Effector CD8-positive, alpha-beta T cell (primary cell): ENCODE results near the gene NXNL1.
"Not testable (repeated sequence)": the region's sequence is repeated elsewhere in the genome, so short reads cannot be mapped to it uniquely, and the experiment has no call there.

Experiments used
- DNase-seq: peaks from one replicate; lab custom pipeline; 2025; lab: John Stamatoyannopoulos, UW
- total RNA-seq, 4 experiments: gene quantifications; one replicate each; lab custom pipeline; 2026; lab: John Stamatoyannopoulos, UW

Gene NXNL1
- total RNA-seq = 0 reads per million in 4 experiments

GRCh38 chr19:17460372-17461230, at the start of gene NXNL1:
TSS of gene NXNL1 (minus strand) at chr19:17460926. CDS start at chr19:17460869, 57 bp downstream.
- DNase-seq = no peak

- DNase-seq = not testable (repeated sequence)
These were observed 47.8 kb upstream of the NXNL1 start for GRCh38 chr19:17508558-17508933.

- DNase-seq = no peak
These were observed 46.0 kb upstream of the NXNL1 start for GRCh38 chr19:17506745-17507144.

- DNase-seq = no peak
These were observed 44.5 kb upstream of the NXNL1 start for GRCh38 chr19:17505223-17505622.

GRCh38 chr19:17504456-17504855, 43.7 kb upstream of the NXNL1 start:
- DNase-seq = no peak

- no peak for DNase-seq
These were observed 43.3 kb upstream of the NXNL1 start for GRCh38 chr19:17504030-17504429.

DNA sequence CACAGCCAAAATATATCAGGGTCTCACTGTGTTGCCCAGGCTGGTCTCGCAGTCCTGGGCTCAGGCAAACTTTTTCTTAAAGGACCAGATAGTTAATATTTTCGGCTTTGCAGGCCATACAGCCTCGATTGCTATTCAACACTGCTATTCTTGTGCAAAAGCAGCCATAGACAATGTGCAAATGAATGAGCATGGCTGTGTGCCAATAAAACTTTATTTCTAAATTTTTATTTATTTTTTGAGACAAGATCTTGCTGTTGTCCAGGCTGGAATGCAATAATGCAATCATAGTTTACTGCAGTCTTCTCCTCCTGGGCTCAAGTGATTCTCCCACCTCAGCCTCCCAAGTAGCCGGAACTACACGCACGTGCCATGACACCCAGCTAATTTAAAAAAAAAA, 42.5 kb upstream of the NXNL1 start:
- no peak for DNase-seq

GRCh38 chr19:17500447-17501198, 39.9 kb upstream of the NXNL1 start:
- DNase-seq = no peak

GRCh38 chr19:17499648-17500446, 39.1 kb upstream of the NXNL1 start:
- no peak for DNase-seq

DNA sequence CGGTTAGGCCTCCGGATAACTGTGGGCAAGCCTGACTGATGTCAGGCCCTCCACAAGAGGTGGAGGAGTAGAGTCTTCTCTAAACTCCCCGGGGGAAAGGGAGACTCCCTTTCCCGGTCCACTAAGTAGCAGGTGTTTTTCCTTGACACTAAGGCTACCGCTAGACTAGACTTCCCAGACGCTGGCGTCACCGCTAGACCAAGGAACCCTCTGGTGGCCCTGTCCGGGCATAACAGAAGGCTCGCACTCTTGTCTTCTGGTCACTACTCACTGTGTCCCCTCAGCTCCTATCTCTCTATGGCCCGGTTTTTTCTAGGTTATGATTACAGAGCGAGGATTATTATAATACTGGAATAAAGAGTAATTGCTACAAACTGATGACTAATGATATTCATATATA, 38.3 kb upstream of the NXNL1 start:
- not testable (repeated sequence) for DNase-seq

DNA sequence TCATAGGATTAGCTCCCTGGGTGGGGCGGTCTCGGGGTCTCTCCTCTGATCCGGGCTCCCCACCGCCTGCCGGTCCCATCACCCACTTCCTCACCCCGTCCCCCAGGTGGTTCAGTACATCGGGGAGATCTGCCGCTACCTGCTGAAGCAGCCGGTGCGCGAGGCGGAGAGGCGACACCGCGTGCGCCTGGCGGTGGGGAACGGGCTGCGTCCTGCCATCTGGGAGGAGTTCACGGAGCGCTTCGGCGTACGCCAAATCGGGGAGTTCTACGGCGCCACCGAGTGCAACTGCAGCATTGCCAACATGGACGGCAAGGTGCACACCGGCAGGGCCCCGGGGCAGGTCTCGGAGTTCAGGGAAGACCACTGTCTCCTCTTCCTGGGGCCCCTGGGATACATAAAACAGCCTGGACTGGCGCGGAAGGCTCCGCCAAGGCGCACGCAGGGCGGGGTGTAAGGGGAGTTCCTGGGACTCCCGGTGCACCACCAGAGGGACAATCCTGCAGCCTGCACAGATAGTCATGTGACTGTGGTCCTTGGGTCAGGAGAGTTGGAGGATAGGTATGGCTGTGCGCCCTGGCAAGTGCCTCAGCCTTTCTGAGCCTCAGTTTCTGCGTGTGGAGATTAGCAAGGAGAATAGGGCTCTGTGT, 36.5 kb upstream of the NXNL1 start:
- no peak for DNase-seq

- DNase-seq = peak; percentile 69
These were observed 35.7 kb upstream of the NXNL1 start for GRCh38 chr19:17496337-17496997.

- DNase-seq = no peak
These were observed 35.0 kb upstream of the NXNL1 start for GRCh38 chr19:17495639-17496296.

DNA sequence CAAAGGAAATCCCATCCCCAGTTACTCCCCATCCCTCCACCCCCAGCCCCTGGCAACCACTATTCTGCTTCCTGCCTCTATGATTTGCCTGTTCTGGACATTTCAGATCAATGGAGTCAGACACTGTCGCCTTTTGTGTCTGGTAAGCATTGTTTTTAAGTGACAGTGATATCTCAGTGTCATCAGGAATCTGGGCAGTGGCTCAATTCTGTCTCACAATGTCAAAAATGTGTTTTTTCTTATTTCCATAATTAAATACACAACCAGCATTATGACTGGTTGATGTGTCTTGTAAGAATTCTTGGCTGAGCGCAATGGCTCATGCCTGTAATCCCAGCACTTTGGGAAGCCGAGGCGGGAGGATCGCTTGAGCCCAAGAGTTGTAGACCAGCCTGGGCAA, 30.6 kb upstream of the NXNL1 start:
- no peak for DNase-seq

GRCh38 chr19:17490411-17490810, 29.7 kb upstream of the NXNL1 start:
- peak; percentile 9 for DNase-seq

DNA sequence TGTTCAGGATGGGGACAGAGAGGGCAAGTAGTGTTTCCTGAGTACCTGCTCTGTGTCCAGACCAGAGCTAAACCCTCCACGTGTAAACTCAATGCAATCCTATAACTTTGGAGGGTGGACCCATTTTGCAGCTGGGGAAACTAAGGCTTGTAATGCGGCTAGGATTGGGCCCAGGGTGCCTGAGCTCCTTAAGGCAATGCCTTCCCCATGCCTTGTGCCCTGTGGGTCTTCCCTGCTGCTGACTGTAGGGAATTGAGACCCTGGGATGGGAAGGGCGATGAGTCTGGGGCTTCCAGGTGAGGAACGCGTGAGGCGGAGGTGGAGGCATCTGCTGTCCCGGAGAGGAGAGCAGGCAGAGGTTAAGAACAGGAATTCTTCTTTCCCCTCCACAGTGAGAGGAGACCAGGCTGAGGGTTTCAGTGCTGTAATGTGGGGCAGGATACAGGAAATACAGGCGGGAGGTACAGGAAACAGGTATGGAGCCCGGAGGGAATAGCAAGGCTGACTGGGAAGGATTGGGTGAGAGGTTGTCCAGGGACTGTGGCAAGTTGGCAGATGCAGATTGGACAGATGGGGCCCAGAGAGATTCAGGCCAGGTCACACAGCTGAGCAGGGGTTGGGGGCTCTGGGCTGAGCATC, 28.8 kb upstream of the NXNL1 start:
- DNase-seq = no peak

- peak; percentile 55 for DNase-seq
These were observed 28.1 kb upstream of the NXNL1 start for GRCh38 chr19:17488593-17489391.

DNA sequence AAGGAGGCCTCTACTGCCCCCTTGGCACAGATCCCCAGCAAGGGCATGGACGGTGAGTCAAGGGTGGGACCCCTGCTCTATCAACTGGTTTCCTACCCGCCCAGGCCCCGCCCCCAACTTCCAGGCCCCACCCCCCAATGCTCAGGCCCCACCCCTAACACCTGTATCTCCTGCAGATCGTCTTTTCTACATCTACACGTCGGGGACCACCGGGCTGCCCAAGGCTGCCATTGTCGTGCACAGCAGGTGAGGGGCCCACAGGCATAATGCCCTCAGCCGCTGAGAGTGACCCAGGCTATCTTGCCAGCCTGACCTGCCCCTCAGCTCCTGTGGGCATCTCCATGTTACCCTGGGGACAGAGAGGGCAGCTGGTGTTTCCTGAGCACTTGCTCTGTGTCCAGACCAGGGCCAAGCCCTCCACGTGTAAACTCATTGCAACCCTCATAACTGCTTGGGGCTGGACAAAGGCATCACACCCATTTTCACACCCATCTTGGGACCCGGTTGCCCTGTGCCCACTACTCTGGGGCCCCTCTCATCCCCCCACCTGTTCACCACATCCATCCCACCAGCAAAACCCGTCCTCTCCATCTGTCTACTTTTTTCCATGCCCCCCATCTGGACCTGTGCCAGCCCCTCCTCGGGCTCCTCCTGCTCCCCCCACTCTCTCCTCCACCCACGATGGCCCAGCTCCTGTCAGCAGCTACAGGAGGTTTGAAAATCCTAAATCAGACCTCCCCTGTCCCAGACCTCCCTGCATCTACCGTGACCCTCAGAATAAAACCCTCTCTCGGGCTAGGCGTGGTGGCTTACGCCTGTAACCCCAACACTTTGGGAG, 26.8 kb upstream of the NXNL1 start:
- DNase-seq = no peak
